ENCODE results near the gene XYLT1.

XYLT1 gene

DNA sequence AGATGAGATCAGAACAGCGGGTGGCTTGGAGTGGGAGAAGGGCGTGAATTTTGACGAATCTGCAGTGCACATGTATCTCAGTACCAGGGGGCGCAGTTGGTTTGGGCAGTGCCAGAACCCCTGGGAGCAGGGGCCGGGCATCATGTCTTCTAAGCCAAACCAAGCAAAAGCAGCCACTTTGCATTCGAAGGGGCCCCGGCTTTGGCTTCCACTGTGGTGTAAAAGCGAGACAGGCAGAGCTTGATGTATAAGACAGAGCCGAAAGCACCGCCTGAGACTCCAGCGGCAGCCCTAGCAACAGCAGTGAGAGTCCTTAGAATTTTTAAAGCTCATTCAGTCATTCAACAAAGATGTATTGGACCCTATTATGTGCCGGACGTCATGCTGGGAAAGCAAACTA lies 3.8 kb upstream of the XYLT1 start:
- Histone ChIP-seq H3K79me2 (ENCODE audit: control insufficient read depth, low read length) (peaks cover 7% of the 10 kb centered on the region), H3K36me3 (ENCODE audit: control insufficient read depth, low read length) (no peaks in the 10 kb centered on the region), H3K4me2 (ENCODE audit: low read length) (peak overlapping the region; percentile 19; the same call in 1 of the 2 replicates), H3K9me2 (replicated peaks; ENCODE audit: control insufficient read depth, low read length) (no peaks in the 10 kb centered on the region), H3K4me3 (ENCODE audit: low read length) (no peak overlapping the region), H3F3A (ENCODE audit: control insufficient read depth, insufficient read depth) (peaks cover 10% of the 10 kb centered on the region; the same call in 1 of the 2 replicates), H3K27me3 (ENCODE audit: control insufficient read depth, low read length) (peaks cover 32% of the 10 kb centered on the region), H4K20me1 (ENCODE audit: control insufficient read depth, insufficient read depth, low read depth, low read length) (no peaks in the 10 kb centered on the region), H3K9me3 (ENCODE audit: control insufficient read depth, insufficient read depth, low read length) (no peaks in the 10 kb centered on the region), H3K4me1 (ENCODE audit: control insufficient read depth, low read length) (peaks cover 28% of the 10 kb centered on the region), H3K27ac (ENCODE audit: low read depth, low read length) (no peak overlapping the region)
- TF ChIP-seq, protein P1, sequence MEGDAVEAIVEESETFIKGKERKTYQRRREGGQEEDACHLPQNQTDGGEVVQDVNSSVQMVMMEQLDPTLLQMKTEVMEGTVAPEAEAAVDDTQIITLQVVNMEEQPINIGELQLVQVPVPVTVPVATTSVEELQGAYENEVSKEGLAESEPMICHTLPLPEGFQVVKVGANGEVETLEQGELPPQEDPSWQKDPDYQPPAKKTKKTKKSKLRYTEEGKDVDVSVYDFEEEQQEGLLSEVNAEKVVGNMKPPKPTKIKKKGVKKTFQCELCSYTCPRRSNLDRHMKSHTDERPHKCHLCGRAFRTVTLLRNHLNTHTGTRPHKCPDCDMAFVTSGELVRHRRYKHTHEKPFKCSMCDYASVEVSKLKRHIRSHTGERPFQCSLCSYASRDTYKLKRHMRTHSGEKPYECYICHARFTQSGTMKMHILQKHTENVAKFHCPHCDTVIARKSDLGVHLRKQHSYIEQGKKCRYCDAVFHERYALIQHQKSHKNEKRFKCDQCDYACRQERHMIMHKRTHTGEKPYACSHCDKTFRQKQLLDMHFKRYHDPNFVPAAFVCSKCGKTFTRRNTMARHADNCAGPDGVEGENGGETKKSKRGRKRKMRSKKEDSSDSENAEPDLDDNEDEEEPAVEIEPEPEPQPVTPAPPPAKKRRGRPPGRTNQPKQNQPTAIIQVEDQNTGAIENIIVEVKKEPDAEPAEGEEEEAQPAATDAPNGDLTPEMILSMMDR (IDR thresholded peaks at IDR 0.05; ENCODE audit: low read depth, low read length, poor library complexity, severe bottlenecking), result peak; percentile 35
- TF ChIP-seq EZH2phosphoT487 (IDR thresholded peaks at IDR 0.05; ENCODE audit: borderline replicate concordance, low read length), result peak; percentile 77; the same call in 1 of the 2 replicates

- H3K36me3 ChIP-seq (ENCODE audit: control insufficient read depth, low read length), result no peaks in the 10 kb centered on the region
- no peak overlapping the region for H3K27ac ChIP-seq (ENCODE audit: low read depth, low read length)
- H3K79me2 ChIP-seq (ENCODE audit: control insufficient read depth, low read length), result peaks cover 12% of the 10 kb centered on the region
- H3K4me2 ChIP-seq (ENCODE audit: low read length), result 0 out of 2 replicates have a peak overlapping the region, but pooled peaks have one; percentile 19
- H4K20me1 ChIP-seq (ENCODE audit: control insufficient read depth, insufficient read depth, low read depth, low read length), result no peaks in the 10 kb centered on the region
- H3K9me2 ChIP-seq (replicated peaks; ENCODE audit: control insufficient read depth, low read length), result no peaks in the 10 kb centered on the region
- H3K27me3 ChIP-seq (ENCODE audit: control insufficient read depth, low read length), result peaks cover 30% of the 10 kb centered on the region
- H3K4me3 ChIP-seq (ENCODE audit: low read length), result no peak overlapping the region
- peaks cover 33% of the 10 kb centered on the region for H3K4me1 ChIP-seq (ENCODE audit: control insufficient read depth, low read length)
- H3F3A ChIP-seq (ENCODE audit: control insufficient read depth, insufficient read depth), result peaks cover 10% of the 10 kb centered on the region; the same call in 1 of the 2 replicates
- TF ChIP-seq EZH2phosphoT487 (IDR thresholded peaks at IDR 0.05; ENCODE audit: borderline replicate concordance, low read length), result no peak
- TF ChIP-seq, protein P1 (IDR thresholded peaks at IDR 0.05; ENCODE audit: low read depth, low read length, poor library complexity, severe bottlenecking), result no peak
- no peaks in the 10 kb centered on the region for H3K9me3 ChIP-seq (ENCODE audit: control insufficient read depth, insufficient read depth, low read length)
These were observed 3.3 kb upstream of the XYLT1 start for GRCh38 chr16:17474037-17474436.

DNA sequence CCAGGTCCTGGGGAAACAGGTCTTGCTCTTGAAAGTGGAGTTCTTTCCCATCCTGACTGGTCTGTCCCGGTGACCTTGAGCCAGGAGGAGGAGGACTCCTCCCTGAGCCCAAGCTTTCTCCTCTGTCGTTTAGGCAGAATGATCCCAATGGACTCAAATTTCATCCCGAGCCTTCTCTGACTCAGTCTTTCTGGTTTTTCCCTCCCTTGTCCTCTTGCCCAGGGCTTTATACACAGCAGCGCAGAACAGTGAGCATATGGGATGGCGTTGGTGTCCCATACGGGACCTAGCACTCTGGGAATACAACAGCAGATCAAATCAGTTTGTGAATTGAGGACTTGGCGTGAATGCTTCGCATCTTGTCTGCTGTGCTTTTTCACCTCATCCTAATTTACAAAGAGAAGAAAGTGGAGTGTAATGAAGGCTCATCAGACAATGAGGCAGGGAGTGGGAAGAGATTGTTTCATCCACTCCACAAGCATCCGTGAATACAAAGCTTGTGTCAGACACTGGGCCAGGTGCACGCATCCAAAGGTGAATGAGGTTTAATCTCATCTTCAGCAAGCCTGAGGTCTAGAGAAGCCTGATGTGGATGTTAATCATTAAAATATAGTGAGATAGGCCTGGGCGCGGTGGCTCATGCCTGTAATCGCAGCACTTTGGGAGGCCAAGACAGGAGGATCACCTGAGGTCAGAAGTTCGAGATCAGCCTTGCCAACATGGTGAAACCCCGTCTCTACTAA lies 1.1 kb upstream of the XYLT1 start:
- Histone ChIP-seq H3K79me2 (ENCODE audit: control insufficient read depth, low read length) (peaks cover 33% of the 10 kb centered on the region), H3K27me3 (ENCODE audit: control insufficient read depth, low read length) (peaks cover 26% of the 10 kb centered on the region), H3F3A (ENCODE audit: control insufficient read depth, insufficient read depth) (peaks cover 11% of the 10 kb centered on the region; the same call in 1 of the 2 replicates), H3K4me3 (ENCODE audit: low read length) (no peak overlapping the region), H3K9me3 (ENCODE audit: control insufficient read depth, insufficient read depth, low read length) (no peaks in the 10 kb centered on the region), H4K20me1 (ENCODE audit: control insufficient read depth, insufficient read depth, low read depth, low read length) (no peaks in the 10 kb centered on the region), H3K9me2 (replicated peaks; ENCODE audit: control insufficient read depth, low read length) (no peaks in the 10 kb centered on the region), H3K4me2 (ENCODE audit: low read length) (no peak overlapping the region), H3K4me1 (ENCODE audit: control insufficient read depth, low read length) (peaks cover 53% of the 10 kb centered on the region), H3K36me3 (ENCODE audit: control insufficient read depth, low read length) (peaks cover 2% of the 10 kb centered on the region), H3K27ac (ENCODE audit: low read depth, low read length) (no peak overlapping the region)
- TF ChIP-seq EZH2phosphoT487 (IDR thresholded peaks at IDR 0.05; ENCODE audit: borderline replicate concordance, low read length), result no peak
- TF ChIP-seq, protein P1 (IDR thresholded peaks at IDR 0.05; ENCODE audit: low read depth, low read length, poor library complexity, severe bottlenecking), result no peak

Data from DOHH2 (cell line).